Activated CD8-positive, alpha-beta T cell treated with anti-CD3 and anti-CD28 coated beads for 36 hours (primary cell): ENCODE measurements around the gene MRPS10. TPM values are rescaled to one million over a fixed set of nuclear protein-coding genes. Genes with fewer than 3 reads are reported as not detected.

ENCODE experiments used
- ATAC-seq: fragments of 200-7000 bp; cut with Tn5 transposase; one replicate; pipeline ENCODE4 v1.10.0; 2021; ENCODE audit warnings: mild to moderate bottlenecking, moderate library complexity
- CTCF ChIA-PET: fragments of 350-600 bp; sonication (Branson Sonifier 250); formaldehyde crosslinking; loops from one replicate; lab custom pipeline; 2021; ENCODE audit warnings: antibody characterized with exemption; lab: Charles Lee
- POLR2A ChIA-PET: fragments of 350-600 bp; sonication (Branson Sonifier 250); formaldehyde crosslinking; loops from one replicate; lab custom pipeline; 2021; ENCODE audit warnings: antibody characterized with exemption; lab: Charles Lee
- DNase-seq: peaks from one replicate; pipeline ENCODE4 v3.0.0-alpha.2; 2020
- H3K27ac Mint-ChIP-seq: one replicate; pipeline ENCODE4 v1.8.0; 2021; ENCODE audit warnings: mild to moderate bottlenecking, mixed read lengths
- H3K27me3 Mint-ChIP-seq: one replicate; pipeline ENCODE4 v1.8.0; 2021; ENCODE audit warnings: mixed read lengths
- H3K36me3 Mint-ChIP-seq: one replicate; pipeline ENCODE4 v1.8.0; 2021; ENCODE audit warnings: low read depth, mixed read lengths
- H3K4me1 Mint-ChIP-seq: one replicate; pipeline ENCODE4 v1.8.0; 2021; ENCODE audit warnings: low read depth, mixed read lengths
- H3K4me3 Mint-ChIP-seq: one replicate; pipeline ENCODE4 v1.8.0; 2021; ENCODE audit warnings: mild to moderate bottlenecking, moderate library complexity, mixed read lengths
- H3K9me3 Mint-ChIP-seq: one replicate; pipeline ENCODE4 v1.8.0; 2021; ENCODE audit warnings: mixed read lengths
- CTCF ChIP-seq: fragments of 200-600 bp; IDR thresholded peaks from one replicate; pipeline ENCODE4 v1.8.0; 2022; ENCODE audit warnings: antibody characterized with exemption, mild to moderate bottlenecking
- intact Hi-C: fragments of 100-400 bp; cut with micrococcal nuclease; formaldehyde crosslinking; loops from one replicate; pipeline ENCODE4 v1.10.0; 2022
- total RNA-seq, 2 experiments: library from RNA; stranded (reverse); gene quantifications; one replicate each; pipeline ENCODE4 v1.2.3, GENCODE V29; 2021

MRPS10 gene
- total RNA-seq, 2 experiments from 2014 or later: 36.7 to 38.9 TPM

DNA sequence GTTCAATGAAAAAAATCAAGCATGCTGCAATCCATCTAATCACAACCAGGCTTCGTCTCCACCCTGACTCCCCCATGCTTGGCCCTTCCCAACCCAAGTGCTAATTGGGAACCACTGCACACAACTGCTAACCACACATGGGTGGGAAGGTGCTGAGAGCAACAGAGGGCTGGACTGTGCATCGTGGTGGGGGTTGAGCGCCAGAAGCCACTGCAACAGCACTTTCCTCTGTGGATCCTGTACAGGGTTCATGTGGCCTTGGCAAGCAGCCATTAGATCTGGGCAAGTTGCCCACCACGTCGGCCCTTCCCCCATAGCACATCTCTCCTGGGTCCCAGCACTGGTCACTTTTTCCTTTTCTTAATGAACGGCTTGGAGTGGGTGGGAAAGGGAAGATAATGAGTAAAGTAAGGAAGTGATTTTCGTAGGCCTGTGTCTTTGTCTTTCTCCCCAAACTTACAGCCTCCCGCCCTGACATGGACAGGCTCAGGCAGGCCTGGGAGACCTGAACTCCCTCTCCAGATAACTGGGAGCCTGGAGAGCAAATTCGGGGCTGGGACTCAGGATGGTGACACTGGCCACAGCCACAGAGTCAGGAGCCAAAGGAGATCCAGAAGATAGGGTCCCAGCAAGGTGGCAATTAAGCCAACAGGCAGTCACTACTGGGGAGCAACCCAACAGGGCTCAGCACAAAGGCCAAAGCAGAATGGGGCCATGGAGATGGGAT is 34.4 kb upstream of the MRPS10 start:
- DNase-seq (no peak), ATAC-seq (no peak)
- no peaks in the 10 kb centered on the region for H3K9me3 Mint-ChIP-seq
- H3K4me1 Mint-ChIP-seq: no peaks in the 10 kb centered on the region
- no peaks in the 10 kb centered on the region for H3K27me3 Mint-ChIP-seq
- no peak overlapping the region for H3K4me3 Mint-ChIP-seq
- peaks cover 2% of the 10 kb centered on the region for H3K36me3 Mint-ChIP-seq
- H3K27ac Mint-ChIP-seq: no peak overlapping the region
- TF ChIP-seq CTCF: no peak
- intact Hi-C loops: no loop called here
- ChIA-PET CTCF (interaction anchor here (1.0 to 1.6 kb wide), 3 partner anchors 8 to 295 kb away, joined by 3 to 14 read pairs (median 4); no protein-coding TSS in a partner anchor), POLR2A (interaction anchor here (0.6 kb wide), 1 partner anchor 20 kb away, joined by 3 read pairs; no protein-coding TSS in a partner anchor)

GRCh38 chr6:42251500-42251899 is 33.8 kb upstream of the MRPS10 start:
- POLR2A ChIA-PET: interaction anchor here (0.6 kb wide), 2 partner anchors 20 to 387 kb away, joined by 3 read pairs; no protein-coding TSS in a partner anchor
- ATAC-seq (no peak), DNase-seq (no peak)
- Mint-ChIP-seq H3K9me3 (no peaks in the 10 kb centered on the region), H3K27me3 (no peaks in the 10 kb centered on the region), H3K4me3 (no peak overlapping the region), H3K36me3 (peaks cover under 1% of the 10 kb centered on the region), H3K27ac (no peak overlapping the region), H3K4me1 (no peaks in the 10 kb centered on the region)
- intact Hi-C loops: no loop called here
- no peak for TF ChIP-seq CTCF
- CTCF ChIA-PET: interaction anchor here (1.0 kb wide), 2 partner anchors 9 to 296 kb away, joined by 3 to 4 read pairs; no protein-coding TSS in a partner anchor

- ChIA-PET CTCF (no interaction called here), POLR2A (no interaction called here)
- TF ChIP-seq CTCF: no peak
- ATAC-seq (no peak), DNase-seq (no peak)
- Mint-ChIP-seq H3K4me3 (no peak overlapping the region), H3K9me3 (no peaks in the 10 kb centered on the region), H3K27me3 (no peaks in the 10 kb centered on the region), H3K36me3 (peaks cover 1% of the 10 kb centered on the region), H3K27ac (no peak overlapping the region), H3K4me1 (no peaks in the 10 kb centered on the region)
- intact Hi-C loops: no loop called here
These were observed 32.7 kb upstream of the MRPS10 start for GRCh38 chr6:42250274-42250931.

GRCh38 chr6:42249279-42249678 is 31.6 kb upstream of the MRPS10 start:
- CTCF ChIA-PET: no interaction called here
- DNase-seq (no peak), ATAC-seq (no peak)
- Mint-ChIP-seq H3K9me3 (no peaks in the 10 kb centered on the region), H3K4me3 (no peak overlapping the region), H3K4me1 (no peaks in the 10 kb centered on the region), H3K36me3 (peaks cover 1% of the 10 kb centered on the region), H3K27me3 (no peaks in the 10 kb centered on the region), H3K27ac (no peak overlapping the region)
- POLR2A ChIA-PET: no interaction called here
- no peak for TF ChIP-seq CTCF
- intact Hi-C loops: no loop called here

DNA sequence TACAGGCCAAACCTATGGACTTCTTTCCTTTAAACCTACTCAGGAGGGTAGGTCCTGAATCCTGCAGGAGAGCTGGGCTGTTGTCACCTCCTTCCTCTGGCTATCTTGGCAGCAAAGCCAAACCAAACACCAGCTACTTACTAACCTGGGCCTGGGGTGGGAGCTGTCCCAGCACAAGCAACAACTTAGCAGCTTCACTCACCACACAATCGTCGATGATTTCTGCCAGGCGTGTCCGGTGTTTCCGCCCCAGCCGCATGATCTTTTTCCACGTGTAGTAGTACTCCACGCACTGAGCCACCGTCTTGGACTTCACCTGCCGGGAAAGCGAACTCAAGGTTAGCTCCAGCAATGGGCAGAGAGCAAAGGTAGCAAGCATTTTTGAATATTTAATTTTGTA is 25.4 kb upstream of the MRPS10 start:
- intact Hi-C loops: no loop called here
- ChIA-PET CTCF (interaction anchor here (1.5 to 1.9 kb wide), 2 partner anchors 12 to 139 kb away, joined by 6 read pairs; no protein-coding TSS in a partner anchor), POLR2A (interaction anchor here (0.7 kb wide), 1 partner anchor 204 kb away, joined by 3 read pairs; no protein-coding TSS in a partner anchor)
- no peaks in the 10 kb centered on the region for H3K9me3 Mint-ChIP-seq
- H3K27ac Mint-ChIP-seq: no peak overlapping the region
- no peak for DNase-seq
- no peak for ATAC-seq
- H3K36me3 Mint-ChIP-seq: peaks cover 1% of the 10 kb centered on the region
- H3K4me1 Mint-ChIP-seq: no peaks in the 10 kb centered on the region
- H3K27me3 Mint-ChIP-seq: no peaks in the 10 kb centered on the region
- no peak overlapping the region for H3K4me3 Mint-ChIP-seq
- no peak for TF ChIP-seq CTCF
